ENCODE results near the gene CERS1. TPM values are rescaled to one million over a fixed set of nuclear protein-coding genes. Genes with fewer than 3 reads are reported as not detected.

CERS1 gene
- total RNA-seq, 2 donors from 2014 or later = 0.80 to 2.1 TPM

DNA sequence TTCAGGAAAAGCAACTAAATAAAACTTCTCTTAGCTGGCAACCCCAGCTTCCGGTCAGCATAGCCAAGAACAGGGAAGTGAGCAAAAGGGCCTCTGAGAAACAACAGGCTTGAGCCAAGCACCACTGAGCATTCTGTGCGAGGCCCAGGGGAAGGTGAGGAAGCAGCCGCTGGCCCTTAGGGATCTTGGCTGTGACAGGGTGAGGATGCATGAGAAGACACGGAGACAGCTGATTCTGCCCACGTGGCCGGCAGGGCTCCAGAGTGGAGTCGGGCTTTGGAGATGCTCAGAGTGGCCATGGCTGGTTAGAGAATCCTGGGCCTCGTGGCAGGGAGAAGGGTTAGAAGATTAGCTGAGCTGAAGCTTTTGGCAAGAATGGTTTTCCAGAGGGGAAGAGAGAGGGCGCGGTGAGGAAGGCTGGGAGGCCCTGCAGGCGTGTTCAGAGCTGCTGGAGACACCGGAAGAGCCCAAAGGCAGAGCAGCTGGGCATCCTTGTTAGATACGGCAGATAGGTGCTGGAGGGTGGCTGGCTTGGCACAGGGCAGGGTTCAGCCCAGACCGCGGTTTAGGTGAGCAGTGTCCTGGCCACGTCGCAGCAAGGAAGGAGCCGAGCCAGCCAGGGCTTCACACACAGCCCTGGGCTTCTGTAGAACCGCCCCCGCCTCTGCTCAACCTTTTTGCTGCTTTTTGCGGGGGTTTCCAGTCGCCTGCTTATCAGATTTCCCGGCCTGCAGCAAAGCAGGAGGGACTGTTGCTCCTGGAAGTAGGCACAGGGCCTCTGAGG, 46.9 kb downstream of the CERS1 start:
- ATAC-seq (peak; percentile 75 to 78), DNase-seq (peak; percentile 79)
- intact Hi-C loops (cut with DNase I) = loop anchor here (5.0 to 10.0 kb wide), 3 partner anchors 252 to 394 kb away; no protein-coding TSS in a partner anchor

DNA sequence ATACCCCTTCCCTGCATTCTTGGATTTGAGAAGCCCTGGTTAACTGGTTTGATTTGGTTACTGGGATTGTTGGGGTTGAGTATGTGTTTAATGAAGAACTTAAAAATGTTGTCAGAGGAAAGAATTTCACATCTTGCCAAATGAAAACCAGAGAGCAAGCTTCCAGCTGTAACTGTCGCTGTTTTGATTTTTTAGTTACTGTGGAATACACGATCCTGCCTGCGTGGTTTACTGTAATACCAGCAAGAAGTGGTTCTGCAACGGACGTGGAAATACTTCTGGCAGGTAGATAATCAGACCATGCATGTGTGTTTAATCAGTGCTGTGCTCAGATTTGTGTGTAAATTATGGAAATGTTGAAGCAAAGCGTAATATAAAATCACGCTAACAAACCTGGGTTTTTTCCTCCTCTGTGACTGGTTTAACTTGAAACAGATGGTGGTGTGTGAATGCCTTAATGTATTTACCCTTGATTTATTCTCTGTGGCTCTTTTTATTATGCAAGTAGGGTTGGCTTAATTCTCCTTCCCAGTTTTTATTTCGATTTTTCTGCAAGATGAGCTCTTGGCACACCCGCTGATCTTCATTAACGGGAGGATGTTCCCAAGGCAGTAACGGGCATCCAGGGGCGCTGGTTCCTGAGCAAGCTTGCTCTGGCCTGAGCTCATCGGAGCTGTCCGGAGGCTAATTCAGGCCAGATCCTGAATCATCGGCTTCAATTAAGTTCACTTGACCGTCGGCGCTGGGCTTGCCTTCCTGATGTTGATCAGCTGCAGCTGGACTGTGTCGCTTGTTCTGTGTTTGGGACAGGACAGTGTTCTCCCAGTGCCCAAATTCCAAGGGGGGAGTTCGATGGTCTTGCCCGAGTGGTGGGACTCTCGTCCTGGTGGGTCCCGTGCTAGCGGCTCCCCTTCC, 48.2 kb downstream of the CERS1 start:
- intact Hi-C loops (cut with DNase I) = loop anchor here (5.0 to 10.0 kb wide), 3 partner anchors 251 to 393 kb away; no protein-coding TSS in a partner anchor
- peak; percentile 53 for DNase-seq
- ATAC-seq = peak in 1 of 2 donors; percentile 32

DNA sequence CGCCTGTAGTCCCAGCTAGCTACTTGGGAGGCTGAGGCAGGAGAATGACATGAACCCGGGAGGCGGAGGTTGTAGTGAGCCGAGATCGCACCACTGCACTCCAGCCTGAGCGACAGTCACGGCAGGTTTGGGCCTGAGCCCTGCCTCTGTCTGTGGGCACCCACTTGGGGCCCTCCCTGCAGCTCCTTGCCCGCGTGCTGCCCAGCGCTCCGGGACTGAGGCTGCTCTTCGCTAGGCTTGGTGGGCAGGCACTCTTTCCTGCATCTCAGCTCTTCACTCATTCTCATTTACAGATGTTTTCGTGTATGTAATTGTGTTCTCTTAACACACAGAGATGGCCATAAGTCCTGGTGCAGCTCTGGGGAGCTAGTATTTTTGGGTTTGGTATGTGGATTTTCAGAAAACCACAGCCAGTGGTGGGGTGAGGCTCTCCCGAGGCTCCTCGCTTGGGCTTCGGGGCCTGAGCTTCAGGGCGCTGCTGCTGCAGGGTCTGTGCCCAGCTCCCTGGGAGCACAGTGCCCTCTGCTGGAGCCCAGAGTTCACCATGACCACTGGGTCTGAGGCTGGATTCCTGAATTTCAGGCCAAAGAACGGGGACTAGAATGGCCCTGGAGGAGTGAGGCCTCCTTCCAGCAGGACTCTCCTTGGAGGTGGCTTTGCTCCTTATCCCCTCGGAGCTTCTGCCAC, 49.0 kb downstream of the CERS1 start:
- peak; percentile 80 to 86 for ATAC-seq
- intact Hi-C loops (cut with DNase I) = loop anchor here (5.0 to 10.0 kb wide), 3 partner anchors 250 to 392 kb away; no protein-coding TSS in a partner anchor
- peak; percentile 84 for DNase-seq

DNA sequence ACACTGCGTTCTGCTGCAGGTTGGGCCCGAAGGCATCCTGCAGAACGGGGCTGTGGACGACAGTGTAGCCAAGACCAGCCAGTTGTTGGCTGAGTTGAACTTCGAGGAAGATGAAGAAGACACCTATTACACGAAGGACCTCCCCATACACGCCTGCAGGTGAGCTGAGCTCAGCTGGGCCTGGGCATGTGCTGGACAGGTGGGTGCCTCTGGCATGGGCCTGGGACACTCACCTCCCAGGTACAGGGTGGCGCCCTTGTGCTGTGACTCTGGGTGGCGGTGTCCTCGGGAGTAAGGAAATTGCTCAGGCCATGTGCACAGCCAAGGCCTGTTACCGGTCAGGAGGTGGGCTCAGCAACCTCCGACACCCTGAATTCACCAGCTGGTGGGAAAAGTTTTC, 50.0 kb downstream of the CERS1 start:
- DNase-seq (peak; percentile 18), ATAC-seq (no peak)
- intact Hi-C loops (cut with DNase I) = loop anchor here (5.0 to 10.0 kb wide), 3 partner anchors 249 to 391 kb away; no protein-coding TSS in a partner anchor

DNA sequence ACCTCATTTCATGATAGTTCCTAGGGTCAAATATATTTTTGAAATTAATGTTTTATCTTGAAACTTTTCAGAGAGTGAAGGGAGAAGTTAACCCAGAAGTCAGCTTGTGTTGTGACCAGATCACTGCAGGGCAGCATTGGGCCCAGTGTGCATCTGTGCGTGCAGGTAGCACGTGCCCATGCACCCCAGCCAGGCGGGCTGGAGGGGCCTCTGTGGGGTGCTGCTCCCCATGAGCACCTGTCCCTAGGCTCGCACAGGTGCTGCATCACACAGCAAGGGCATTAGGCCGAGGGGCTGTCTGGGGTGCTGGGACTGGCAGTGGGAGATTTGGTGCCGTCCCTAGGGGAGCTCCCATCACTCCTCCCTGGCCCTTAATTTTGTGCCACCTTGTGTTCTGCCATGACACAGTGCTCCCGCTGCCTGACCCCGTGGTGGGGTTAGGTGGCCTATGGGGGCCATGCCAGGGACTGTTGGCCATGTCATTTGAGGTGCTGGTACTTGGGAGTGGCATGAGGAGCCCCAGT, 51.1 kb downstream of the CERS1 start:
- no peak for ATAC-seq
- DNase-seq = peak; percentile 18
- intact Hi-C loops (cut with DNase I) = loop anchor here (5.0 to 10.0 kb wide), 3 partner anchors 248 to 390 kb away; no protein-coding TSS in a partner anchor

DNA sequence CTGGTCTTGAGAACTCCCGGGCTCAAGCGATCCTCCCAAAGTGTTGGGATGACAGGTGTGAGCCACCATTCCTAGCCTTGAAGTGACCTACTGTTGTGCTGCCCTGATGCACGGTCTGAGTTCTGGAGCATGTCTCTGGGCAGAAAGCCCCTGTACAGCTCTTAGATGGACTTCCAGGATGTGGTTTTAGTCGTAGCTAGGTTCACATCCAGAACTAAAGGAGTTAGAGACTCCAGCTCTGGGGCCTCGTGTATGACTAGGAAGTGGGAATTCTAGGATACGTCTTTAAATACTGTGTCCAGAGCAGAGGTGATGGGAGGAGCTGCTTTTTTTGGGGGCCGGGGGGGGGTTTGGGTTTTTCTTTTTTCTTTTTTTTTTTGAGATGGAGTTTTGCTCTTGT, 52.0 kb downstream of the CERS1 start:
- intact Hi-C loops (cut with DNase I) = loop anchor here in 1 of 2 donors (10.0 kb wide), 1 partner anchor 389 kb away; no protein-coding TSS in a partner anchor
- DNase-seq (no peak), ATAC-seq (no peak)

DNA sequence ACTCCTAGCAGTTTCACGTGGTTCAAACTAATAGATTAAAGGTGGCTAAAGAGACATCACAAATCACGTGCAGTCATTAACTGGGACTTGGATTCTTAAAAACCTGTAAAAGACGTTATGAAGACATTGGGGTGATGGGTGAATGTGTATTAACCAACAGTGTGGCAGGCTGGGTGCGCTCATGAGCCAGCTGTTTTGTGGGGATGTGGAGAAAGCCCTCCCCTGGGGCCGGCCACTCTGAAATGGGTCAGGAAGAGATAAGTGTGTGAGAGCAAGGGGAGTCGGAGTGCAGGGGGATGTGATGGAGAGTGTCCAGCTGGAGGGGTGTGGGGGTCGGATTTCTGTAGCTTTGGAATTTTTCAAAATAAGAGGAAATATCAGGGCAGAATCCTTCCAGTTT, 53.8 kb downstream of the CERS1 start:
- peak in 1 of 2 donors; percentile 54 for ATAC-seq
- intact Hi-C loops (cut with DNase I) = loop anchor here in 1 of 2 donors (10.0 kb wide), 1 partner anchor 387 kb away; no protein-coding TSS in a partner anchor
- DNase-seq = no peak

DNA sequence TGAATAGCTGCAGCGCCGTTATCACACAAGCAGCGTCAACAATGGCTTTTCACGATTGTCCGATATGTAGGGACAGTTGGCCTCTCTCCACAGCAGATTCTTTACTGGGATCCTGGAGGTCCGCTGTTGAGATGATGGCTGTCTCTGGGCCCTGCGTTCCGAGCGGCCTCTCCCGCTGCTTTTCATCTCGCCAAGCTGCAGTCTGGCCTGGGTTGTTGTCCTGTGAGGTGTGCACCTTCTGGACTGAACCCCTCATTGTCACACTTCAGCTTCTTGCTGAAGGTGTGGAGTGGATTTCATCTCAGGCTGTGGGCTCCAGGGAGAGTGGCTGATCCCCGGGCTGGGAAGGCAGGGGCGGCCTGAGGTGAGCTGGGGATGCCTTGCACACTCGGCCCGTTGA, 54.6 kb downstream of the CERS1 start:
- no peak for DNase-seq
- intact Hi-C loops (cut with DNase I) = loop anchor here in 1 of 2 donors (10.0 kb wide), 1 partner anchor 387 kb away; no protein-coding TSS in a partner anchor
- ATAC-seq = no peak

DNA sequence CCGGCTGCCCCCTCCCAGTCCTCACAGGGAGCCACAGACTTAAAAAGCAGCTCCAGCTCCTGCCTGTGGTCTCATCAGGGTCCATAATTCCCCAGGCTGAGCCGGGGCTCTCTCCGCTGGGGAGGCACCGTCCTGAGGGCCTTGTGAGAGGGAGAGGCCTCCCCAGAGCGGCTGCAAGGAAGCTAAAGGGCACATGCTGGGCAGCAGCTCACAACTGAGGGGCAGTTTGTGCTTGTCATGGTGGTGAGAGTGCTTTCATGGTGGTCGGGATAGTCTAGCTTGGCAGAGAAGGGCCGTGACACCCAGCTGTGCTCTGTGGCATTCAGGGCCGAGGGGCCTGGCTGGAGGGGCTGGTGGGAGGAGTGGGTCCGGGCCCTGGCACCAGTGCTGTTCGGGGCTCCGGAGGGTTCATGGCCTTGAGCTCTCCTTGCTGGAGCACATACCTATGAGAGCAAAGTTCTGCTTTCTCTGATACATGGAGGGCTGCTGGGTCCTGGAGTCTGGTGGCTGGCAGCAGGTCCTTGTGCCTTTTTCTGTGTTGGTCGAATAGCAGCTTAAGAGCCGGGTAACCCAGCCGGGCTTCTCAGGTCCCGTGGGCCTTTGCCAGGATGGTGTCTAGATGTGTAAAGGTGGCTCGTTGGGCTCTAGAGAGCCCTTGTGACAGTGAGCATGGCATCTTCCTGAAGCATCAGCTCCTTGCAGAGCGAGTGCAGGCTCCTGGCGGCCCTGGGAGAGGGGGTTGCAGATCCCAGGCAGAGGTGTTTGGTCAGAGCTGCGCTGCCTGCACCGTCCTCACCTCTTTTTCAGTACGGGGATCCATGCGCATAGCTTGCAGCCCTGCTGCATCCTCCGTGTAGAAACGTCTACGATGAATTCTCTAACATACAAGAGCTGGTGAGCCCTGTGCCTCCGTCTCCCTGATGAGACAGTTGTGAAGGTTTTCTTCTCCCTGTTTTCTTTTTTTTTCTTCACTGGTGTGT, 55.4 kb downstream of the CERS1 start:
- ATAC-seq = peak in 1 of 2 donors; percentile 23

DNA sequence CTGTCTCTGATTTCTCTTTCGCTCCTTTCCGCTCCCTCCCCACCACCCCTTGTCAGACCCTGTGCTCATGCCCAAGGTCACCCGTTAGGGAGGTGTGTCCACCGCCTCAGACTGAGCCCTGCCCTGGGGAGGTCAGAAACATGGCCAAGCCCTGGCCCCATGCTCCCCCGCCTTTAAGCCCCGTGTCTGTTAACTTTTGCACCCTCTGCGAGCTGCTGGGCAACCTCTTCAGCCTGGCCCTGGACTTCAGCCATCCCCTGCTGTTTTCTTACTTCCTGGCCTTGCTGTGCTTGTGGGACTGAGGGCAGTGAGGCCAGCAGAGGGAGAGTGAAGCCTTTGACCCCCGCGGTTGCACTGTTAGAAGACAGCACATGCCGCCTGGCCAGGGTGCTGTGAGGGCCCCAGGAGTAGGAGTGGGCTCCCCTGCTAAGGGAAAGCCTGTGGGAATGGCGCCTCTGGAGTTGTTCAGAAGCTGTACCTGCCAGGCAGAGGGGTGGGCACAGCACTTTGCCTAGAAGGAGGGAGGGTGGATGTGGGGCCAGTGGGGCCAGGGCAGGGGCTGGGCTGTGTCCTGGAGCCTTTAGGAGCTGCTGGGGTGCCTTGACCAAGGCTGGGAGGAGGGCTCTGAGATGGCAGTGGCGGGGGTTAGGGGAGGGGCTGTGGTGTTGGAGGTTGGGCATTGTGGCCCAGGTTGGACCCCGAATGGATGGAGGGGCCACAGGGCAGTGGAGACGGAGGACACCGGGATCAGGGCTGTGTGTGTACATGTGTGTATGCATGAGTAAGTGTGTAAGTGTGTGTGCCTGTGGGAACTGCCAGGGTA, 56.3 kb downstream of the CERS1 start:
- DNase-seq = no peak
- peak in 1 of 2 donors; percentile 38 for ATAC-seq
- intact Hi-C loops (cut with DNase I) = loop anchor here (10.0 kb wide), 2 partner anchors 155 to 385 kb away; partner anchors contain the start of gene CRTC1 (in 1 of the 2)

More for the DNA sequence above, 55.4 kb downstream of the CERS1 start:
- no peak for DNase-seq
- intact Hi-C loops (cut with DNase I) = loop anchor here in 1 of 2 donors (10.0 kb wide), 1 partner anchor 386 kb away; no protein-coding TSS in a partner anchor

DNA sequence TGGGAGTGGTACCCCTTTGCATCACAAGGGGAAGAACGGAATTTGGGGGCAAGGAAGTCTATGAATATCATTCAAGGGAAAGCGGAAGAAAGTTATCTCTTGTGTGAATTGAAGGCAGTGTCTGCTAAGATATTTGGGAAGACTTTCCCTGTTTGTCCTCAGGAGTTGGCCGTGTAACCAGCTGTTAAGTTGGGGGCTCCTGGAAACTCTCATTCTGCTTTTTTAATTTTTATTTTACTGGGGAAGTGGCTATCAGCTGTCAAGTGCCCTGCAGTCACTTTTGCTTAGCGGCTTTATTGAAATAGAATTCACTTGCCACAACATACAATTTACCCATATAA, 61.3 kb downstream of the CERS1 start:
- ATAC-seq (no peak), DNase-seq (no peak)
- intact Hi-C loops (cut with DNase I) = loop anchor here in 1 of 2 donors (10.0 kb wide), 1 partner anchor 150 kb away; the partner anchor contains the start of gene CRTC1

DNA sequence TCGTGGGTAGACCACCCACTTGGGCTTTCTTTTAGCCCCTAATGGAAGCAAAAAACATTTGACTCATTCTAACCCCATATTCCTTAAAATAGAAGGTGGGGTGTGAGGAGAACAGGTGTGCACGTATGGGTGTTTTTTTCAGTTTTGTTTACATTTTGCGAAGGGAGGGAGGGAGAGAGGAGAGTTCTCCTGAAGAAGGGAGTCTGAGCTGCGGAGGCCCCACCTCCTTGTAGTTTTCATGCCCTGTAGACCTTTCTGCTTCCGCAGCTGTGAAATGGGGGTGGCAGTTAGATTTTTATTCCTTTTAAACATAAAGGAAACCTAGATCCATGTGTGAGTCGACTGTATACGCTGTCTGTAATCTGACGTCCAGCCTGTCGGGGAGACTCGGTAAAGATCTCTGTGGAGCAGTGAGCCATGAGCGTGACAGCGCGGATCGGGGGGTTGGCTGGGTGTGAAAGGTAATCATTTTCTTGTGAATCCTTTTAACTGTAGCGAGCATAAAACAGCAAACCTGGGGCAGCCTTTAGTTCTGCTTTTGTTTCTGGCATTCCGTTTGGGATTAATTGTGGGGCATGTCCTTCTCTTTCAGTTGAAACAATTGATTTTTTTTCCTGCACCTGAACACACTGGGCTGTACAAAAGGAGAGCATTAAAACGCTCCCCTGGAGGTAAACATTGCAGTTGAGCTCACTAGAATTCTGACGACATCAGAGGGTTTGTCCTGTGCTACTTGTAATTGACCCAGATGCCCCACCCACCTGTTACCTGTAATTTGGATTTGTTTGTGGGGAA, 61.9 kb downstream of the CERS1 start:
- intact Hi-C loops (cut with DNase I) = loop anchor here in 1 of 2 donors (10.0 kb wide), 1 partner anchor 149 kb away; the partner anchor contains the start of gene CRTC1
- ATAC-seq = no peak

DNA sequence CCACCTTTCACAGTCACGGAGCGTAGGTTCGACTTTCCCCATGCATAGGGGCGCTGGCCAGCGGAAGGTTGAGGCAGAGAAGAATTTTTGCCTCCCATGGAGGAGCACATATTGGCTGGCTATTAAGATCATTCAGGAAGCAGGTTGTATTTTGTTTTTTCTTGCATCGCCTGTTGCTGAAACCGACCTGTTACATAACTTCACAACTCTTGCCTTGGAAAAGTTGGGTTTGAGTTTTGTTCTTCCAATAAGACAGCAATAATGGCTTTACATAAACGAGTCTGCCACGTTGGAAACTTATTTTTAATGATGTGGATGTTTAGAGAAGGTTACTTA, 62.8 kb downstream of the CERS1 start:
- no peak for ATAC-seq

More for the DNA sequence above, 61.9 kb downstream of the CERS1 start:
- no peak for DNase-seq

DNA sequence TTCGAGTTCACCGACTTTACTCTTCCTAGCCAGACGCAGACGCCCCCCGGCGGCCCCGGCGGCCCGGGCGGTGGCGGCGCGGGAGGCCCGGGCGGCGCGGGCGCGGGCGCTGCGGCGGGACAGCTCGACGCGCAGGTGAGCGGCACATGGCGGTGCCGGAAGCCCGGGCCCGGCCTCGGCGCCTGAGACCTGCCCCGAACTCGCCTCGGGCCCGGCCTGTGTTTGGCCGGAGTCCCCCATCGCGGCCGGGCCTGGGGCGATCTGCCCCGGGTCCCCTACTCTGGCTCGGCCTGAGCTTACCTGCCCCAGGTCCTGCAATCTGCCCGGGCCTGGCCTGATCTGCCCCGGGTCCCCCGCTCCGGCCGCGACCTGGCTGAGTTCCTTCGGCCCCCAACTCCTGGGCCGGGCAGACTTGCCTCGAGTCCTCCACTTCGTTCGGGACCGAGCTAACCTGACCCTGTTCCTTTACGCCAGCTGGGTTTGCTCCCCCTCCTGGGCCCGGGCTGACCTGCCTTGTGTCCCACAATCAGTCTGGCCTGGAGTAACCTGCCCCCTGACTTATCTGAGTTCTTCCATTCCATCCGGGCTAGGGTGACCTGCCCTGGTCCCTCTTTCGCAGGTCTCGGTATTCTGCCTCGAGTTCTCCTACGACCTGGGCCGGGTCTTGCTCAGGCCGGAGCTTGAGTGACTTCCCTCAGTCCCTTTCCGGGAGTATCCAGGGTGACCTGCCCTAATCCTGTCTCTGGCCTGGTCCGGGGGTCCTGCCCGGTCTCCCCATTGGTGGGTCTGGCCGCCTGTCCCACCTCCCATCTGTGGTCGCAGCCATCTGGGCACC, 63.4 kb downstream of the CERS1 start:
- ATAC-seq = peak; percentile 21 to 35
- no peak for DNase-seq
- intact Hi-C loops (cut with DNase I) = loop anchor here in 1 of 2 donors (10.0 kb wide), 1 partner anchor 148 kb away; the partner anchor contains the start of gene CRTC1

More for the DNA sequence above, 62.8 kb downstream of the CERS1 start:
- intact Hi-C loops (cut with DNase I) = loop anchor here in 1 of 2 donors (10.0 kb wide), 1 partner anchor 148 kb away; the partner anchor contains the start of gene CRTC1
- no peak for DNase-seq

Data from left cardiac atrium (tissue), 4 donors.